ENCODE data around the gene ESYT2. TPM values are rescaled to one million over a fixed set of nuclear protein-coding genes. Genes with fewer than 3 reads are reported as not detected.

ESYT2 gene
- total RNA-seq, 2 donors from 2014 or later = 30.7 to 36.9 TPM

- Histone ChIP-seq H3K9me3 (ENCODE audit: control insufficient read depth, low read length) (peaks cover 8% of the 10 kb centered on the region), H3K36me3 (ENCODE audit: control insufficient read depth, insufficient read depth, low read length) (peaks cover 33% of the 10 kb centered on the region), H3K9ac (ENCODE audit: extremely low read depth, low read length, poor library complexity, severe bottlenecking) (no peak overlapping the region), H3K4me1 (ENCODE audit: control insufficient read depth, insufficient read depth, low read length) (no peaks in the 10 kb centered on the region), H3K27ac (ENCODE audit: low read depth, low read length) (no peak overlapping the region), H3K27me3 (ENCODE audit: control insufficient read depth, insufficient read depth, low read length, poor library complexity, severe bottlenecking) (no peaks in the 10 kb centered on the region), H3K4me3 (ENCODE audit: low read length) (no peak overlapping the region)
- Mint-ChIP-seq H3K4me3 (no peak overlapping the region), H3K9me3 (no peaks in the 10 kb centered on the region), H3K4me1 (peaks cover 5% of the 10 kb centered on the region), H3K27ac (no peak overlapping the region), H3K36me3 (ENCODE audit: low read depth) (peaks cover 50% of the 10 kb centered on the region), H3K27me3 (ENCODE audit: insufficient read depth) (no peaks in the 10 kb centered on the region)
- WGBS, 2 experiments (ENCODE audit: insufficient coverage in 1 of 2, insufficient read length in 1 of 2) = 90 to 95% methylated on average over 2 to 3 of the region's 3 CpGs
- TF ChIP-seq, protein P1, sequence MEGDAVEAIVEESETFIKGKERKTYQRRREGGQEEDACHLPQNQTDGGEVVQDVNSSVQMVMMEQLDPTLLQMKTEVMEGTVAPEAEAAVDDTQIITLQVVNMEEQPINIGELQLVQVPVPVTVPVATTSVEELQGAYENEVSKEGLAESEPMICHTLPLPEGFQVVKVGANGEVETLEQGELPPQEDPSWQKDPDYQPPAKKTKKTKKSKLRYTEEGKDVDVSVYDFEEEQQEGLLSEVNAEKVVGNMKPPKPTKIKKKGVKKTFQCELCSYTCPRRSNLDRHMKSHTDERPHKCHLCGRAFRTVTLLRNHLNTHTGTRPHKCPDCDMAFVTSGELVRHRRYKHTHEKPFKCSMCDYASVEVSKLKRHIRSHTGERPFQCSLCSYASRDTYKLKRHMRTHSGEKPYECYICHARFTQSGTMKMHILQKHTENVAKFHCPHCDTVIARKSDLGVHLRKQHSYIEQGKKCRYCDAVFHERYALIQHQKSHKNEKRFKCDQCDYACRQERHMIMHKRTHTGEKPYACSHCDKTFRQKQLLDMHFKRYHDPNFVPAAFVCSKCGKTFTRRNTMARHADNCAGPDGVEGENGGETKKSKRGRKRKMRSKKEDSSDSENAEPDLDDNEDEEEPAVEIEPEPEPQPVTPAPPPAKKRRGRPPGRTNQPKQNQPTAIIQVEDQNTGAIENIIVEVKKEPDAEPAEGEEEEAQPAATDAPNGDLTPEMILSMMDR (conservative IDR thresholded peaks at IDR 0.05) = no peak
- no peak for DNase-seq
These were observed 52.8 kb downstream of the ESYT2 start for GRCh38 chr7:158776474-158776873.

DNA sequence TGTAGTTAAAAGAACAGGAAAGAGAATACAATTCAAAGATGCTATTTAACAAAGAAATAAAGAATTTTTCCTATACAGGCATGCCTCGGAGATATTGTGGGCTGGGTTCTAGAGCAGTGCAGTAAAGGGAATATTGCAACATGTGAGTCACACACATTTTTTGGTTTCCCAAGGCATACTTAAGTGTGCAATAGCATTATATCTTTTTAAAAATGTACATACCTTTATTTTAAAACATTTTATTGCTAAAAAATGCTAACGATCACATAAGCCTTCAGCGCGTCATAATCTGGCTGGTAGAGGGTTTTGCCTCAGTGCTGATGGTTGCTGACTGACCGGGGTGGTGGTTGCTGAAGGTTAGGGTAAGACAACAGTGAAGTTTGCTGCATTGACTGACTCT is 54.4 kb downstream of the ESYT2 start:
- TF ChIP-seq, protein P1 (conservative IDR thresholded peaks at IDR 0.05) = no peak

DNA sequence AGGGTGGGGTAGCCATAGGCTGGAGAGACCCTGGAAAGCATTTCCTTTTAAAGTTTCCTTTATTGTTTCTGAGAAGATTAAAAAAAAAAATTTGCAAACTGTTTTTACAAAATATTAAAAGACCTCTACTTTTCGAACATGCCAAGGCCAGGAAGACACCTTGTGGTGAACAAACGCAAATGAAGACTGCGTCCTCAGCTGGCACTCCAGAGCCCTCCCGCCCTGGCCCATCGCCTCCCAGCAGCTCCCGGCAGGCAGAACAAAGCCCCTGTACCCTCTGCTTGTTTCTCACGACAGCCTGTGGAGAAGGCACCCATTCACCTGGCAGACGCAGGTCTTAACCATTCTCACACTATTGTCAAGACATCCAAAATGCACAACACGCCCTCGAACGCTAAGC is 56.4 kb downstream of the ESYT2 start:
- Histone ChIP-seq H3K27me3 (ENCODE audit: control insufficient read depth, insufficient read depth, low read length, poor library complexity, severe bottlenecking) (no peaks in the 10 kb centered on the region), H3K27ac (ENCODE audit: low read depth, low read length) (no peak overlapping the region), H3K9me3 (ENCODE audit: control insufficient read depth, low read length) (no peaks in the 10 kb centered on the region), H3K9ac (ENCODE audit: extremely low read depth, low read length, poor library complexity, severe bottlenecking) (no peak overlapping the region), H3K4me3 (ENCODE audit: low read length) (no peak overlapping the region), H3K4me1 (ENCODE audit: control insufficient read depth, insufficient read depth, low read length) (no peaks in the 10 kb centered on the region), H3K36me3 (ENCODE audit: control insufficient read depth, insufficient read depth, low read length) (peaks cover 17% of the 10 kb centered on the region)
- Mint-ChIP-seq H3K4me1 (no peaks in the 10 kb centered on the region), H3K36me3 (ENCODE audit: low read depth) (peaks cover 51% of the 10 kb centered on the region), H3K27ac (no peak overlapping the region), H3K4me3 (no peak overlapping the region), H3K9me3 (no peaks in the 10 kb centered on the region), H3K27me3 (ENCODE audit: insufficient read depth) (no peaks in the 10 kb centered on the region)
- WGBS, 2 experiments (ENCODE audit: insufficient coverage in 1 of 2, insufficient read length in 1 of 2) = 88 to 95% methylated on average over 11 of the region's 11 CpGs
- TF ChIP-seq, protein P1 (conservative IDR thresholded peaks at IDR 0.05) = peak; percentile 42
- DNase-seq = no peak

More for the DNA sequence above, 54.4 kb downstream of the ESYT2 start:
- Histone ChIP-seq H3K27ac (ENCODE audit: low read depth, low read length) (no peak overlapping the region), H3K9ac (ENCODE audit: extremely low read depth, low read length, poor library complexity, severe bottlenecking) (no peak overlapping the region), H3K4me3 (ENCODE audit: low read length) (no peak overlapping the region), H3K36me3 (ENCODE audit: control insufficient read depth, insufficient read depth, low read length) (peaks cover 20% of the 10 kb centered on the region), H3K4me1 (ENCODE audit: control insufficient read depth, insufficient read depth, low read length) (no peaks in the 10 kb centered on the region), H3K27me3 (ENCODE audit: control insufficient read depth, insufficient read depth, low read length, poor library complexity, severe bottlenecking) (no peaks in the 10 kb centered on the region), H3K9me3 (ENCODE audit: control insufficient read depth, low read length) (no peaks in the 10 kb centered on the region)
- Mint-ChIP-seq H3K9me3 (no peaks in the 10 kb centered on the region), H3K27ac (no peak overlapping the region), H3K4me1 (peaks cover 5% of the 10 kb centered on the region), H3K27me3 (ENCODE audit: insufficient read depth) (no peaks in the 10 kb centered on the region), H3K36me3 (ENCODE audit: low read depth) (peaks cover 55% of the 10 kb centered on the region), H3K4me3 (no peak overlapping the region)
- DNase-seq = no peak
- WGBS, 2 experiments (ENCODE audit: insufficient coverage in 1 of 2, insufficient read length in 1 of 2) = 97% methylated on average over 5 of the region's 5 CpGs; no CpG with 5 or more reads in 1 of the 2 experiments
